K562 (cell line): ENCODE results near the gene CERS6. TPM values are rescaled to one million over a fixed set of nuclear protein-coding genes. Genes with fewer than 3 reads are reported as not detected.

ENCODE experiments used
- ATAC-seq: fragments of 200-7000 bp; cut with Tn5 transposase; 3 replicates; pipeline ENCODE4 v1.9.1; 2020; ENCODE audit warnings: moderate library complexity
- BruUV-seq: library from RNA; stranded (reverse); fragments of 400-500 nt; replicated peaks from 2 replicates; lab custom pipeline; 2021; lab: Mats Ljungman, UMichigan
- CTCF ChIA-PET: fragments of 300-600 bp; formaldehyde crosslinking; extraction: SDS; loops from one replicate; lab custom pipeline; 2021; ENCODE audit warnings: low intra/inter-chr PET ratio; lab: Yijun Ruan, JAX
- POLR2A ChIA-PET: fragments of 300-600, 350-650 bp; sonication (Branson Sonifier 250); formaldehyde crosslinking; extraction: SDS; loops from one replicate; lab custom pipeline; 2021; ENCODE audit warnings: antibody characterized with exemption, inconsistent platforms; lab: Yijun Ruan, JAX
- DNase-seq, 4 experiments: peaks; one replicate each; pipeline versions ENCODE4 v3.0.0 to v3.0.0-alpha.2; 2011 to 2018; ENCODE audit warnings: low spot score in 3 of 4, mixed read lengths in 3 of 4; ENCODE audit errors: extremely low read depth in 1 of 4
- FAIRE-seq: peaks from 2 replicates; lab custom pipeline; 2011; peaks lifted over from hg19 to GRCh38; lab: Jason Lieb, UNC
- H2AFZ ChIP-seq: 2 replicates; pipeline ENCODE4 v1.6.0; 2011; ENCODE audit warnings: low read depth, low read length, control low read depth, inconsistent platforms
- H3K27ac ChIP-seq: fragments of 200-600 bp; 3 replicates; pipeline ENCODE4 v1.8.0; 2011; ENCODE audit warnings: low read depth, mild to moderate bottlenecking, control low read depth, inconsistent platforms, low read length, moderate library complexity, mixed read lengths; ENCODE audit errors: extremely low read depth
- H3K27me3 ChIP-seq, 2 experiments: fragments of 300-600 bp in 1 of 2; 2 replicates in 1 of 2; 3 replicates in 1 of 2; pipeline versions ENCODE4 v1.6.0 to v1.8.0; 2011; ENCODE audit warnings: inconsistent platforms in 2 of 2, low read length in 2 of 2, mild to moderate bottlenecking in 1 of 2, mixed read lengths in 1 of 2, moderate library complexity in 1 of 2; ENCODE audit not compliant: control insufficient read depth in 2 of 2, insufficient read depth in 2 of 2
- H3K36me3 ChIP-seq: fragments of 300-600 bp; 3 replicates; pipeline ENCODE4 v1.8.0; 2011; ENCODE audit warnings: mild to moderate bottlenecking, low read length, inconsistent platforms; ENCODE audit not compliant: control insufficient read depth, insufficient read depth
- H3K4me1 ChIP-seq, 2 experiments: fragments of 200-600 bp in 1 of 2; replicated peaks in 1 of 2; 2 replicates in 1 of 2; 3 replicates in 1 of 2; pipeline versions ENCODE4 v1.5.1 to v1.8.0; 2011; ENCODE audit warnings: inconsistent platforms in 2 of 2, low read length in 2 of 2, mild to moderate bottlenecking in 1 of 2, mixed read lengths in 1 of 2, moderate library complexity in 1 of 2; ENCODE audit not compliant: control insufficient read depth in 2 of 2, insufficient read depth in 2 of 2
- H3K4me2 ChIP-seq: 2 replicates; pipeline ENCODE4 v1.6.1; 2011; ENCODE audit warnings: low read length, control low read depth, inconsistent platforms, mixed read lengths; ENCODE audit not compliant: insufficient read depth
- H3K4me3 ChIP-seq: fragments of 200-600 bp; sonication (generic), shearing (Covaris generic); 2 replicates; pipeline ENCODE4 v1.5.1; 2016; ENCODE audit warnings: control low read depth, inconsistent platforms
- H3K79me2 ChIP-seq: fragments of 200-600 bp; 3 replicates; pipeline ENCODE4 v1.8.0; 2011; ENCODE audit warnings: low read length, inconsistent platforms; ENCODE audit not compliant: control insufficient read depth, insufficient read depth
- H3K9ac ChIP-seq, 2 experiments: 2 replicates each; pipeline versions ENCODE4 v1.6.0 to v1.6.1; 2011; ENCODE audit warnings: low read depth in 2 of 2, low read length in 2 of 2, control low read depth in 1 of 2, inconsistent platforms in 1 of 2, mild to moderate bottlenecking in 1 of 2, mixed read lengths in 1 of 2; ENCODE audit not compliant: insufficient read depth in 1 of 2
- H3K9me1 ChIP-seq: one replicate; pipeline ENCODE4 v1.6.0; 2011; ENCODE audit warnings: inconsistent platforms, mild to moderate bottlenecking, low read length, moderate library complexity; ENCODE audit not compliant: control insufficient read depth, insufficient read depth
- H3K9me3 ChIP-seq: replicated peaks from 2 replicates; pipeline ENCODE4 v1.5.1; 2011; ENCODE audit warnings: low read depth, low read length, inconsistent platforms; ENCODE audit not compliant: control insufficient read depth, insufficient read depth
- H4K20me1 ChIP-seq: replicated peaks from 2 replicates; pipeline ENCODE4 v1.6.1; 2011; ENCODE audit warnings: low read length, inconsistent platforms, mixed read lengths; ENCODE audit not compliant: control insufficient read depth, insufficient read depth
- CBFB ChIP-seq: sonication (generic); formaldehyde crosslinking; IDR thresholded peaks from 2 replicates; pipeline ENCODE4 v1.4.0; 2020; ENCODE audit warnings: mild to moderate bottlenecking, missing genetic modification reagents
- HDGF ChIP-seq: fragments of 450-650 bp; IDR thresholded peaks from 2 replicates; pipeline ENCODE4 v1.6.1; 2016
- KDM1A ChIP-seq, 2 experiments: fragments of 450-650 bp; IDR thresholded peaks; 2 replicates each; pipeline ENCODE4 v1.6.1; 2016; ENCODE audit warnings: mild to moderate bottlenecking in 2 of 2
- KLF10 ChIP-seq: fragments of 250-450 bp; sonication (Bioruptor Pico); IDR thresholded peaks from 2 replicates; pipeline ENCODE4 v1.6.1; 2021; ENCODE audit warnings: matching md5 sums
- POLR2H ChIP-seq: IDR thresholded peaks from 2 replicates; pipeline ENCODE4 v1.6.1; 2016; ENCODE audit warnings: missing genetic modification characterization, low read depth, mild to moderate bottlenecking, control low read depth, missing compliant biosample characterization, moderate library complexity
- SUPT5H ChIP-seq: fragments of 450-650 bp; IDR thresholded peaks from 2 replicates; pipeline ENCODE4 v1.6.1; 2016
- ZNF583 ChIP-seq: fragments of 250-450 bp; sonication (Bioruptor Pico); IDR thresholded peaks from 2 replicates; pipeline ENCODE4 v1.4.0; 2020
- ZSCAN32 ChIP-seq: fragments of 450-650 bp; formaldehyde crosslinking; IDR thresholded peaks from 2 replicates; pipeline ENCODE4 v1.4.0; 2020; ENCODE audit warnings: mild to moderate bottlenecking, moderate library complexity
- WGBS: fragments of 100-300 bp; shearing (Covaris generic); methylation state at CpG from one replicate; pipeline ENCODE4 v1.1.6; 2016; ENCODE audit warnings: low coverage, mixed read lengths; ENCODE audit not compliant: insufficient coverage; ENCODE audit errors: missing lambda C conversion rate; 5-methylcytosine and 5-hydroxymethylcytosine counted together
- in situ Hi-C: fragments of 300-500 bp; cut with MboI; formaldehyde crosslinking; loops from 4 replicates; pipeline ENCODE4 v1.15.0; 2018; ENCODE audit warnings: inconsistent platforms, mixed read lengths
- intact Hi-C: fragments of 100-400 bp; cut with micrococcal nuclease; formaldehyde crosslinking; loops from 2 replicates; pipeline ENCODE4 v1.14.2; 2022
- polyA plus RNA-seq, 8 experiments: library from polyadenylated mRNA; depleted of rRNA in 4 of 8; stranded (reverse) in 5 of 8; unstranded in 3 of 8; fragments of >200 nt; fragmentation: Nextera tagmentation in 2 of 8; fragmentation: Illumina TruSeq in 1 of 8; extraction: Ambion mirVana in 2 of 8; extraction: Trizol in 1 of 8; gene quantifications; 2 replicates each; pipeline versions ENCODE4 v1.2.1 to v1.2.3, GENCODE V29; 2011 to 2014; ENCODE audit warnings: inconsistent platforms in 1 of 8, missing spikeins in 1 of 8
- total RNA-seq, 7 experiments: library from RNA; depleted of rRNA in 6 of 7; stranded (reverse); fragments of >200 nt in 6 of 7; fragmentation: Illumina TruSeq in 2 of 7; extraction: Trizol in 2 of 7; gene quantifications; 2 replicates each; pipeline versions ENCODE4 v1.2.1 to v1.2.3, GENCODE V29; 2011 to 2021; ENCODE audit warnings: low replicate concordance in 1 of 7
- TF ChIP-seq, protein P1 (sequence below): IDR thresholded peaks from 3 replicates; pipeline ENCODE4 v1.6.1; 2011; ENCODE audit warnings: borderline replicate concordance, mild to moderate bottlenecking; ENCODE audit not compliant: insufficient read length, insufficient read depth
- TF ChIP-seq, protein P2 (sequence below): sonication (generic); formaldehyde crosslinking; IDR thresholded peaks from 2 replicates; pipeline ENCODE4 v1.8.1; 2023; ENCODE audit warnings: mild to moderate bottlenecking, missing genetic modification reagents
- TF ChIP-seq, protein P3 (sequence below), 3 experiments: IDR thresholded peaks in 2 of 3; conservative IDR thresholded peaks in 1 of 3; 2 replicates each; pipeline ENCODE4 v1.5.1; 2011 to 2012; ENCODE audit warnings: low read length in 3 of 3, mild to moderate bottlenecking in 3 of 3, control low read depth in 2 of 3, improper control_type of control experiment in 1 of 3, inconsistent platforms in 1 of 3, low read depth in 1 of 3, mixed read lengths in 1 of 3, moderate library complexity in 1 of 3; ENCODE audit not compliant: insufficient read depth in 2 of 3
- TF ChIP-seq, protein P4 (sequence below): fragments of 450-650 bp; IDR thresholded peaks from 2 replicates; pipeline ENCODE4 v1.6.1; 2016
- TF ChIP-seq, protein P5 (sequence below): fragments of 450-650 bp; formaldehyde crosslinking; IDR thresholded peaks from 2 replicates; pipeline ENCODE4 v1.4.0; 2022; ENCODE audit warnings: missing genetic modification characterization

CERS6 gene
- total and polyA plus RNA-seq, 9 of the 15 experiments (the other 6 are each of a cell fraction or from before 2014, with no cell fraction given), result 1.6 to 13.6 (median 11.4) TPM

DNA sequence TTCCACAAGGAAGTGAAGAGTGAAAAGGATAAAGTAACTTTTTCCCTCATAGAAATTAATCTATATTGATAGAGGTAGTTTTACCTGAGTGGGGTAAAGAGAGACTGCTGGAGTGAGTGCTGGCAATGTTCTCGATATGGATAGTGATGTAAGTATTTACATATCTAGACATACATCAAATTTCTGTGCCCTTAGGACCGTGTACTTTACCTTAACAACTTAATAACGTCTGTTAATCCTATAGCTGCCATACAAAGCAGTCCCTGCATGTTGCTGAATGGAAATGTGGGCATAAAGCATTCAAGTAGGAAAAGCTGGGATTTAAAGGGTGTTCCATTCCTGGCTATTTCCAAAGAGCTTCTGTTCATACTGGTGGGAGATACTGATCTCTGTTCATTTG, 184.0 kb downstream of the CERS6 start:
- no peak overlapping the region for H2AFZ ChIP-seq
- no TSS peak for BruUV-seq
- POLR2A ChIA-PET, result no interaction called here
- H3K79me2 ChIP-seq, result no peaks in the 10 kb centered on the region
- no peak overlapping the region for H3K27ac ChIP-seq
- no peaks in the 10 kb centered on the region for H3K9me1 ChIP-seq
- FAIRE-seq (no peak), ATAC-seq (no peak), DNase-seq (no peak)
- H3K36me3 ChIP-seq, result no peaks in the 10 kb centered on the region
- H4K20me1 ChIP-seq, result no peaks in the 10 kb centered on the region
- WGBS, result 24% methylated on average over 3 of the region's 3 CpGs
- no peak overlapping the region for H3K9ac ChIP-seq
- H3K4me2 ChIP-seq, result no peak overlapping the region
- H3K27me3 ChIP-seq, result no peaks in the 10 kb centered on the region
- CTCF ChIA-PET, result no interaction called here
- no peaks in the 10 kb centered on the region for H3K9me3 ChIP-seq
- in situ Hi-C loops, result no loop called here
- no peaks in the 10 kb centered on the region; a peak in 1 of 5 replicates for H3K4me1 ChIP-seq
- H3K4me3 ChIP-seq, result no peak overlapping the region
- intact Hi-C loops, result no loop called here
- TF ChIP-seq CBFB (CRISPR knock-in tag) (no peak), KLF10 (no peak), POLR2H (tag) (no peak), SUPT5H (no peak), KDM1A (IDR thresholded peaks at IDR 0.05) (no peak), ZSCAN32 (CRISPR knock-in tag) (no peak), HDGF (no peak), ZNF583 (CRISPR knock-in tag) (no peak)
- TF ChIP-seq, protein P1, sequence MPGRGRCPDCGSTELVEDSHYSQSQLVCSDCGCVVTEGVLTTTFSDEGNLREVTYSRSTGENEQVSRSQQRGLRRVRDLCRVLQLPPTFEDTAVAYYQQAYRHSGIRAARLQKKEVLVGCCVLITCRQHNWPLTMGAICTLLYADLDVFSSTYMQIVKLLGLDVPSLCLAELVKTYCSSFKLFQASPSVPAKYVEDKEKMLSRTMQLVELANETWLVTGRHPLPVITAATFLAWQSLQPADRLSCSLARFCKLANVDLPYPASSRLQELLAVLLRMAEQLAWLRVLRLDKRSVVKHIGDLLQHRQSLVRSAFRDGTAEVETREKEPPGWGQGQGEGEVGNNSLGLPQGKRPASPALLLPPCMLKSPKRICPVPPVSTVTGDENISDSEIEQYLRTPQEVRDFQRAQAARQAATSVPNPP, result no peak
- TF ChIP-seq, protein P2, sequence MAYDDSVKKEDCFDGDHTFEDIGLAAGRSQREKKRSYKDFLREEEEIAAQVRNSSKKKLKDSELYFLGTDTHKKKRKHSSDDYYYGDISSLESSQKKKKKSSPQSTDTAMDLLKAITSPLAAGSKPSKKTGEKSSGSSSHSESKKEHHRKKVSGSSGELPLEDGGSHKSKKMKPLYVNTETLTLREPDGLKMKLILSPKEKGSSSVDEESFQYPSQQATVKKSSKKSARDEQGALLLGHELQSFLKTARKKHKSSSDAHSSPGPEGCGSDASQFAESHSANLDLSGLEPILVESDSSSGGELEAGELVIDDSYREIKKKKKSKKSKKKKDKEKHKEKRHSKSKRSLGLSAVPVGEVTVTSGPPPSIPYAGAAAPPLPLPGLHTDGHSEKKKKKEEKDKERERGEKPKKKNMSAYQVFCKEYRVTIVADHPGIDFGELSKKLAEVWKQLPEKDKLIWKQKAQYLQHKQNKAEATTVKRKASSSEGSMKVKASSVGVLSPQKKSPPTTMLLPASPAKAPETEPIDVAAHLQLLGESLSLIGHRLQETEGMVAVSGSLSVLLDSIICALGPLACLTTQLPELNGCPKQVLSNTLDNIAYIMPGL (CRISPR knock-in tag), result no peak
- TF ChIP-seq, protein P3, sequence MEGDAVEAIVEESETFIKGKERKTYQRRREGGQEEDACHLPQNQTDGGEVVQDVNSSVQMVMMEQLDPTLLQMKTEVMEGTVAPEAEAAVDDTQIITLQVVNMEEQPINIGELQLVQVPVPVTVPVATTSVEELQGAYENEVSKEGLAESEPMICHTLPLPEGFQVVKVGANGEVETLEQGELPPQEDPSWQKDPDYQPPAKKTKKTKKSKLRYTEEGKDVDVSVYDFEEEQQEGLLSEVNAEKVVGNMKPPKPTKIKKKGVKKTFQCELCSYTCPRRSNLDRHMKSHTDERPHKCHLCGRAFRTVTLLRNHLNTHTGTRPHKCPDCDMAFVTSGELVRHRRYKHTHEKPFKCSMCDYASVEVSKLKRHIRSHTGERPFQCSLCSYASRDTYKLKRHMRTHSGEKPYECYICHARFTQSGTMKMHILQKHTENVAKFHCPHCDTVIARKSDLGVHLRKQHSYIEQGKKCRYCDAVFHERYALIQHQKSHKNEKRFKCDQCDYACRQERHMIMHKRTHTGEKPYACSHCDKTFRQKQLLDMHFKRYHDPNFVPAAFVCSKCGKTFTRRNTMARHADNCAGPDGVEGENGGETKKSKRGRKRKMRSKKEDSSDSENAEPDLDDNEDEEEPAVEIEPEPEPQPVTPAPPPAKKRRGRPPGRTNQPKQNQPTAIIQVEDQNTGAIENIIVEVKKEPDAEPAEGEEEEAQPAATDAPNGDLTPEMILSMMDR (IDR thresholded peaks at IDR 0.05 in 2 of 3, conservative IDR thresholded peaks at IDR 0.05 in 1 of 3; ENCODE audit: insufficient read depth in 2 of 3, low read depth in 1 of 3, low read length in 3 of 3), result no peak
- TF ChIP-seq, protein P4, sequence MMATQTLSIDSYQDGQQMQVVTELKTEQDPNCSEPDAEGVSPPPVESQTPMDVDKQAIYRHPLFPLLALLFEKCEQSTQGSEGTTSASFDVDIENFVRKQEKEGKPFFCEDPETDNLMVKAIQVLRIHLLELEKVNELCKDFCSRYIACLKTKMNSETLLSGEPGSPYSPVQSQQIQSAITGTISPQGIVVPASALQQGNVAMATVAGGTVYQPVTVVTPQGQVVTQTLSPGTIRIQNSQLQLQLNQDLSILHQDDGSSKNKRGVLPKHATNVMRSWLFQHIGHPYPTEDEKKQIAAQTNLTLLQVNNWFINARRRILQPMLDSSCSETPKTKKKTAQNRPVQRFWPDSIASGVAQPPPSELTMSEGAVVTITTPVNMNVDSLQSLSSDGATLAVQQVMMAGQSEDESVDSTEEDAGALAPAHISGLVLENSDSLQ, result no peak
- TF ChIP-seq, protein P5, sequence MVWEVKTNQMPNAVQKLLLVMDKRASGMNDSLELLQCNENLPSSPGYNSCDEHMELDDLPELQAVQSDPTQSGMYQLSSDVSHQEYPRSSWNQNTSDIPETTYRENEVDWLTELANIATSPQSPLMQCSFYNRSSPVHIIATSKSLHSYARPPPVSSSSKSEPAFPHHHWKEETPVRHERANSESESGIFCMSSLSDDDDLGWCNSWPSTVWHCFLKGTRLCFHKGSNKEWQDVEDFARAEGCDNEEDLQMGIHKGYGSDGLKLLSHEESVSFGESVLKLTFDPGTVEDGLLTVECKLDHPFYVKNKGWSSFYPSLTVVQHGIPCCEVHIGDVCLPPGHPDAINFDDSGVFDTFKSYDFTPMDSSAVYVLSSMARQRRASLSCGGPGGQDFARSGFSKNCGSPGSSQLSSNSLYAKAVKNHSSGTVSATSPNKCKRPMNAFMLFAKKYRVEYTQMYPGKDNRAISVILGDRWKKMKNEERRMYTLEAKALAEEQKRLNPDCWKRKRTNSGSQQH (CRISPR knock-in tag), result no peak
